Gastrocnemius medialis (tissue), 4 donors: ENCODE results near the gene UPF1. TPM values are rescaled to one million over a fixed set of nuclear protein-coding genes. Genes with fewer than 3 reads are reported as not detected.

Experiments used
- ATAC-seq, 2 donors: fragments of 150-250 bp; one replicate each; pipeline ENCODE4 v1.9.1; 2016
- DNase-seq, 2 donors: peaks; one replicate each; pipeline ENCODE4 v3.0.0-alpha.2; 2019
- H3K27ac ChIP-seq, 4 donors: fragments of 200-600 bp; sonication (generic); 1 replicate in 1 of 4; 2 replicates in 3 of 4; pipeline ENCODE4 v1.5.1; 2016 to 2018; ENCODE audit warnings: mild to moderate bottlenecking in 2 of 4, moderate library complexity in 1 of 4
- H3K27me3 ChIP-seq, 3 donors: fragments of 200-600 bp; sonication (generic) in 2 of 3; 1 replicate in 1 of 3; 2 replicates in 2 of 3; pipeline versions ENCODE4 v1.5.1 to v1.6.0; 2016 to 2019; ENCODE audit warnings: mild to moderate bottlenecking in 1 of 3, moderate library complexity in 1 of 3
- H3K36me3 ChIP-seq, 2 donors: fragments of 200-600 bp; sonication (generic) in 1 of 2; one replicate each; pipeline ENCODE4 v1.5.1; 2017 to 2018
- H3K4me1 ChIP-seq, 2 donors: fragments of 200-600 bp; sonication (generic) in 1 of 2; one replicate each; pipeline ENCODE4 v1.5.1; 2016 to 2017; ENCODE audit warnings: mild to moderate bottlenecking in 2 of 2
- H3K4me3 ChIP-seq, 4 donors: fragments of 200-600 bp; sonication (generic) in 3 of 4; 1 replicate in 1 of 4; 2 replicates in 3 of 4; pipeline ENCODE4 v1.5.1; 2016 to 2019; ENCODE audit warnings: mild to moderate bottlenecking in 2 of 4
- H3K9me3 ChIP-seq, 3 donors: fragments of 200-600 bp; sonication (generic) in 2 of 3; 1 replicate in 1 of 3; 2 replicates in 2 of 3; pipeline ENCODE4 v1.5.1; 2016 to 2019
- POLR2A ChIP-seq, 2 donors: fragments of 450-650 bp; IDR thresholded peaks; one replicate each; pipeline ENCODE4 v1.6.1; 2017; ENCODE audit warnings: antibody characterized with exemption in 2 of 2, mild to moderate bottlenecking in 2 of 2, moderate library complexity in 2 of 2
- in situ Hi-C, 4 donors: fragments of 200-750 bp; cut with MboI; loops; one replicate each; pipeline versions ENCODE4 v1.15.0 to v1.8.0; 2017; ENCODE audit warnings: low sequenced_read_pairs in 4 of 4
- intact Hi-C: fragments of 100-400 bp; cut with DNase I; formaldehyde crosslinking; loops from one replicate; pipeline ENCODE4 v1.15.1; 2023; ENCODE audit warnings: low total_unique reads
- total RNA-seq, 4 donors: library from RNA; depleted of rRNA; stranded (reverse); fragments of >200 nt; gene quantifications; one replicate each; pipeline versions ENCODE4 v1.1.0 to v1.2.3, GENCODE V29; 2016
- TF ChIP-seq, protein P1 (sequence below), 5 experiments: fragments of 450-650 bp in 3 of 5; fragments of 200-600 bp in 2 of 5; sonication (generic) in 2 of 5; IDR thresholded peaks in 4 of 5; conservative IDR thresholded peaks in 1 of 5; 1 replicate in 4 of 5; 2 replicates in 1 of 5; pipeline ENCODE4 v1.5.1; 2016 to 2019; ENCODE audit warnings: antibody characterized with exemption in 5 of 5, mild to moderate bottlenecking in 3 of 5, moderate library complexity in 3 of 5

The UPF1 gene
- total RNA-seq, 4 donors from 2014 or later: 26.0 to 64.9 (median 46.4) TPM

DNA sequence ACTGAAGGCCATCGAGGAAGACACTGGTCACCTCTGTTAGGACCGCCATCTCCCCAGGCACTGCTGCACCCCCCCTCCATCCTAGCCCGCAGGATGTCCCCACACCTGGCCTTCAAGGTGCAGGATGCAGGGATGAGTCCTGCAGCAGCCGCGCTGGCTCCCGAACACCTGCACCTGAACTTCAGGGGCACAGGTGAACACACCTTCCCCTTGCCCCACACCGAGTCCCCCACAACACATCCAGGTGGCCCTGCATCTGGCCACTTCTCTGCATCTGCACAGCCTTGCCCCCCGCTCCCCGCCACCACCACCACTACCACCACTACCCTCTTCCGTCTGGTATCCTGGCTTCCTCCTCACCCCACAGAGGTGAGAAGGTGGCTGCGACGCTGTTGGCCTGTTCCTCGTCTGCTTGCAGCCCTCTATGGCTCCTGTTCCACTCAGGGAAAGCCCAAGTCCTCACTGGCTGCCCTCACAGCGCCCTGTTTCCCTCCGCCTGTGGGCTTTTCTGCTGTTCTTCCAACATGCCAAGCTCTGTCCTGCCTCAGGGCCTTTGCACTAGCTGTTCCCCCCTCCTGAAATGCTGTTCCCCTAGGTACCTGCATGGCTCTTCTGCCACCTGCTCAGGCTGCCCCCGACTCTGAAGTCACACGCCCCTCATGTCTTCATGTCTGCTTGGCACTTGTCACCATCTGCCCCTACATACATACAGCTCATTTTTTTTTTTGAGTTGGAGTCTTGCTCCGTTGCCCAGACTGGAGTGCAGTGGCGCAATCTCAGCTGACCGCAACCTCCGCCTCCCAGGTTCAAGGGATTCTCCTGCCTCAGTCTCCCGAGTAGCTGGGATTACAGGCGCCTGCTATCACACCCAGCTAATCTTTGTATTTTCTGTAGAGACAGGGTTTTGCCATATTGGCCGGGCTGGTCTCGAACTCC is 65.6 kb downstream of the UPF1 start:
- no peak overlapping the region for H3K27ac ChIP-seq
- intact Hi-C loops (loop anchor here (10.0 kb wide), 1 partner anchor 137 kb away; the partner anchor contains the start of genes ARMC6 and SUGP2), in situ Hi-C loops (no loop called here)
- TF ChIP-seq, protein P1, sequence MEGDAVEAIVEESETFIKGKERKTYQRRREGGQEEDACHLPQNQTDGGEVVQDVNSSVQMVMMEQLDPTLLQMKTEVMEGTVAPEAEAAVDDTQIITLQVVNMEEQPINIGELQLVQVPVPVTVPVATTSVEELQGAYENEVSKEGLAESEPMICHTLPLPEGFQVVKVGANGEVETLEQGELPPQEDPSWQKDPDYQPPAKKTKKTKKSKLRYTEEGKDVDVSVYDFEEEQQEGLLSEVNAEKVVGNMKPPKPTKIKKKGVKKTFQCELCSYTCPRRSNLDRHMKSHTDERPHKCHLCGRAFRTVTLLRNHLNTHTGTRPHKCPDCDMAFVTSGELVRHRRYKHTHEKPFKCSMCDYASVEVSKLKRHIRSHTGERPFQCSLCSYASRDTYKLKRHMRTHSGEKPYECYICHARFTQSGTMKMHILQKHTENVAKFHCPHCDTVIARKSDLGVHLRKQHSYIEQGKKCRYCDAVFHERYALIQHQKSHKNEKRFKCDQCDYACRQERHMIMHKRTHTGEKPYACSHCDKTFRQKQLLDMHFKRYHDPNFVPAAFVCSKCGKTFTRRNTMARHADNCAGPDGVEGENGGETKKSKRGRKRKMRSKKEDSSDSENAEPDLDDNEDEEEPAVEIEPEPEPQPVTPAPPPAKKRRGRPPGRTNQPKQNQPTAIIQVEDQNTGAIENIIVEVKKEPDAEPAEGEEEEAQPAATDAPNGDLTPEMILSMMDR (IDR thresholded peaks at IDR 0.05 in 4 of 5, conservative IDR thresholded peaks at IDR 0.05 in 1 of 5): no peak
- TF ChIP-seq POLR2A (IDR thresholded peaks at IDR 0.05): no peak
- H3K9me3 ChIP-seq: no peaks in the 10 kb centered on the region
- no peak overlapping the region for H3K4me3 ChIP-seq
- ATAC-seq: no peak
- H3K27me3 ChIP-seq: no peaks in the 10 kb centered on the region
- no peak for DNase-seq
- H3K4me1 ChIP-seq: peaks cover 8 to 31% of the 10 kb centered on the region in 2 donors
- H3K36me3 ChIP-seq: peaks cover 0 to 15% of the 10 kb centered on the region in 2 donors

DNA sequence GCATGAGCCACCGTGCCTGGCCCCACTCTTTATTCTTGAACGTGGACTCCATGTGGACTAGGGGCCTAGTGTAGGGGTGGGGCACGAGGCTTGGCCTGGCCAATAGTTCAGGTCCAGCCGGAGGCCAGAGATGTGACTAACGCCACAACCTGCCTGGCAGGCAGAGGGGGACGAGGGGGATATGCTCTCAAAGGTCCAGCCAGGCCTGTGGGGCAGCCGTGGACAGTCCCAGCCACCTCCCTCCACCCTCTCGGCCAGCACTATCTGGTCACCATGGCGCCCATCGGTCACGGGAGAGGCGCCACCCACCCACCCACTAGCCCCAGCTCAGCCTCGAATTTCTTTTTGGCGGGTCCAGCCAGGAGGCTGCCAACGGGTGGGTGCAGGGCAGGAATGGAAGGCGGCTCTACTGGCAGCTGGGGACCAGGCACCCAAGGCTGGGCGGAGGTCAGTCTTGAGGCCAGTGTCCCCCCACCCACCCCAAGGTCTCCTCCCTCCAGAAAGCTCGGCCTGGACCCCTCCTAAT is 66.4 kb downstream of the UPF1 start:
- no peak for ATAC-seq
- intact Hi-C loops: loop anchor here (10.0 kb wide), 1 partner anchor 137 kb away; the partner anchor contains the start of genes ARMC6 and SUGP2
- no peaks in the 10 kb centered on the region for H3K9me3 ChIP-seq
- H3K36me3 ChIP-seq: peaks cover 0 to 15% of the 10 kb centered on the region in 2 donors
- no peak overlapping the region for H3K4me3 ChIP-seq
- peak in 1 of 2 donors; percentile 35 for DNase-seq
- peaks cover 8 to 29% of the 10 kb centered on the region in 2 donors for H3K4me1 ChIP-seq
- in situ Hi-C loops: no loop called here
- TF ChIP-seq, protein P1 (IDR thresholded peaks at IDR 0.05 in 4 of 5, conservative IDR thresholded peaks at IDR 0.05 in 1 of 5): no peak
- no peak for TF ChIP-seq POLR2A (IDR thresholded peaks at IDR 0.05)
- H3K27ac ChIP-seq: no peak overlapping the region
- H3K27me3 ChIP-seq: no peaks in the 10 kb centered on the region

DNA sequence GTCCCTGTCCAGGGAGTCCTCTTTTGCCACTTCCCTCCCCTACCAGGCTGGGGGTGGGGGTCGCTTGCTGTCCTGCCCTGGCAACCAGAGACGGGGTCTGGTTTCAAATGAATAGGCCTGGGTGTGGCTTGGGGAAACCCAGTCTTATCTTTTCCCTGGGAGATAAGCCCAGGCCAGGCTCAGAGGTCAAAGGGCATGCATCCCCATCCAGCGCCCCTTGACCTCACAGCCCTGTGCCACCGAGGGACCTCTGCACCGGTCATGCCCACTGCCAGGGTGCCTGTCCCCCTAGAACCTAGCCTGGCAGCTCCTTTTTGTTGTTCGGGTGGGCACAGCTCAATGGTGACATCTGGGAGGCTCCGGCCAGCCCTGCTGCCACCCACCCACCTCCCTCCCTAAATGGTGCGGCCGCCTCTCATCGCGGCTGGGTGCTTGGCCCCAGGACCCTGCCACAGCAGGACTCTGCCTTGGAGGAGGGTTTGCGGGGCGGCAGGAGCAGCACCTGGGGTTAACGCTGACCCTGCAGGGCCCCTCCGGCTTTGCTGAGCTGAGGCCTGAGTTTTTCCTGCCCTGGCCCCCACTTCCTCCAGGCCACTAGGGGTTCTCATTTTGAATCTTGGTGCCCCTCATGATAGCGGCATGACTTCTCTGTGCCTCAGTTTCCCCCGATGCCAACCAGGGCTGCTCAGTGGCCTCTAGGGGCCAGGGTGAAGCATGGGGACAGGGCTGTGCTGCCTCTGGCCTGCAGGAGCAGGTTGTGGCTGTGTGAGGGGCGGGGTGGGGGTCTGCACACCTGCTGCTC is 67.0 kb downstream of the UPF1 start:
- H3K4me1 ChIP-seq: peaks cover 1 to 24% of the 10 kb centered on the region in 2 donors
- in situ Hi-C loops: no loop called here
- H3K9me3 ChIP-seq: no peaks in the 10 kb centered on the region
- peaks cover 0 to 15% of the 10 kb centered on the region in 2 donors for H3K36me3 ChIP-seq
- H3K27me3 ChIP-seq: no peaks in the 10 kb centered on the region
- H3K27ac ChIP-seq: no peak overlapping the region
- no peak overlapping the region for H3K4me3 ChIP-seq
- no peak for TF ChIP-seq POLR2A (IDR thresholded peaks at IDR 0.05)
- TF ChIP-seq, protein P1 (IDR thresholded peaks at IDR 0.05 in 4 of 5, conservative IDR thresholded peaks at IDR 0.05 in 1 of 5): no peak
- DNase-seq (no peak), ATAC-seq (no peak)
- intact Hi-C loops: loop anchor here (10.0 kb wide), 1 partner anchor 136 kb away; the partner anchor contains the start of genes ARMC6 and SUGP2

DNA sequence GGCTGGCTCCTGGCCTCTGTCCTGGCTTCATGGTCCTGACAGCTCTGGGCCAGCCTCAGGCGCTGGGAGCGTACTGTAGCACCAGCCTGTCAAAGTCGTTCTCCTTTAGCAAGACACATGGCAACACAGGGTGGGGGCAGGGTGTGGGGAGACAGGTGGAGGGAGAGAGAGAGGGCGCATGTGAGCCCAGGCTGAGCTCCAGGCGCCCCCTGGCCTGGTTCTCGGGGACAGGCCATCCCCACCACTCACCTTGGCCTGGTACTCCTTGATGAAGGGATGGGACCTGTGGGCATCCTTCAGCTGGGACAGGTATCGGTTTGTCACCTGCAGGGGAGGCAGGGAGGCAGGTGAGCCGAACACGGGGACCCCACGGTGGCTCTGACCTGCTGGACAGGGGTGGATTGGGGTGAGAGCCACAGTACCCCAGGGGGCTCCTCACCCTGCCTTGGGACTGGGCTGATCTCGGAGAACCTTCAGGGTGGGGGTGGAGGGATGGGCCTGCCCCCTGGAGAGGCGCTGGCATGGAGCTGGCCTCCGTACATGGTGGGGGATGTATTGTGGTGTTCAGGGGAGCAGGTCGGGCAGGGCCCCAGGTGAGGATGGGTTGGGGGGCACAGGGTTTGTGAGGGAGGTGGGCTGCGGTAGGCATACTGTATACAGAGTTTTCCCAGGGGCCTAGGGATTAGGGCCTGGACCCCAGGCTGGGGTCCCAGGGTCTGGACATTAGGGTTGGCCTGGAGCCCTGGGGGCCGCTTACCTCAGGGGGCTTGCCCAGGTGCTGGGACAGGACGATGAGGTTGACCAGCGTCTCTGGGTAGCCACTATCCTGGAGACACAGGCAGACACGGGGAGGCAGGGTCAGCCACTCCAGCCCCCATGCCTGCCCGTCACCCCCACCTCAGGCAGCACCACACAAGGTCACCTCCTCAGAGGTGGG is 68.1 kb downstream of the UPF1 start:
- H3K4me3 ChIP-seq: no peak overlapping the region
- intact Hi-C loops: loop anchor here (10.0 kb wide), 1 partner anchor 135 kb away; the partner anchor contains the start of genes ARMC6 and SUGP2
- in situ Hi-C loops: no loop called here
- no peak overlapping the region for H3K27ac ChIP-seq
- TF ChIP-seq, protein P1 (IDR thresholded peaks at IDR 0.05 in 4 of 5, conservative IDR thresholded peaks at IDR 0.05 in 1 of 5): no peak
- no peak for TF ChIP-seq POLR2A (IDR thresholded peaks at IDR 0.05)
- no peak for DNase-seq
- no peaks in the 10 kb centered on the region for H3K9me3 ChIP-seq
- H3K36me3 ChIP-seq: peaks cover 0 to 20% of the 10 kb centered on the region in 2 donors
- H3K27me3 ChIP-seq: no peaks in the 10 kb centered on the region
- ATAC-seq: no peak
- H3K4me1 ChIP-seq: peaks cover 0 to 13% of the 10 kb centered on the region in 2 donors
